Activated T-helper 1 cell treated with anti-CD3 and anti-CD28 coated beads, Interleukin-2, amount 50 U/mL, for 16 hours (primary cell): Measurements from ENCODE around the gene EHMT1.
"Not testable (repeated sequence)": the region's sequence is repeated elsewhere in the genome, so short reads cannot be mapped to it uniquely, and the experiment has no call there.

Experiments used
- DNase-seq, 2 donors: peaks; one replicate each; pipeline ENCODE4 v3.0.0-alpha.2; 2020; ENCODE audit warnings: low read depth in 1 of 2, low spot score in 1 of 2

The EHMT1 gene

GRCh38 chr9:137880976-137881530 lies 262.2 kb downstream of the EHMT1 start:
- DNase-seq: no peak

GRCh38 chr9:137881591-137882505 lies 263.0 kb downstream of the EHMT1 start:
- no peak for DNase-seq

GRCh38 chr9:137882506-137882821 lies 263.7 kb downstream of the EHMT1 start:
- no peak for DNase-seq

- not testable (repeated sequence) for DNase-seq
These were observed 265.2 kb downstream of the EHMT1 start for GRCh38 chr9:137883977-137884376.

GRCh38 chr9:137884547-137884946 lies 265.7 kb downstream of the EHMT1 start:
- DNase-seq: not testable (repeated sequence)

GRCh38 chr9:137885121-137885520 lies 266.3 kb downstream of the EHMT1 start:
- DNase-seq: not testable (repeated sequence)
